GM12878 (cell line): ENCODE data around the gene LPAR3. TPM values are rescaled to one million over a fixed set of nuclear protein-coding genes. Genes with fewer than 3 reads are reported as not detected.

ENCODE experiments used
- ATF2 ChIP-seq: IDR thresholded peaks from 2 replicates; pipeline ENCODE4 v1.6.1; 2012; ENCODE audit warnings: low read length, inconsistent platforms
- GABPA ChIP-seq: IDR thresholded peaks from 2 replicates; pipeline ENCODE4 v1.6.1; 2014; ENCODE audit warnings: antibody characterized with exemption, low read depth, mild to moderate bottlenecking, inconsistent platforms
- JUND ChIP-seq: IDR thresholded peaks from 2 replicates; pipeline ENCODE4 v1.6.1; 2012; ENCODE audit warnings: low read depth, mild to moderate bottlenecking, low read length, improper control_type of control experiment, moderate library complexity
- KAT2A ChIP-seq: conservative IDR thresholded peaks from 2 replicates; pipeline ENCODE4 v1.6.1; 2011; ENCODE audit warnings: low read depth, low read length; ENCODE audit not compliant: control insufficient read depth
- MTA3 ChIP-seq: IDR thresholded peaks from 2 replicates; pipeline ENCODE4 v1.6.1; 2012; ENCODE audit warnings: low read length, inconsistent platforms, borderline replicate concordance
- POLR2AphosphoS5 ChIP-seq: IDR thresholded peaks from 2 replicates; pipeline ENCODE4 v1.6.1; 2011; ENCODE audit warnings: mild to moderate bottlenecking, low read length, inconsistent platforms
- PRDM15 ChIP-seq: fragments of 450-650 bp; formaldehyde crosslinking; IDR thresholded peaks from 2 replicates; pipeline ENCODE4 v1.4.0; 2020; ENCODE audit warnings: mild to moderate bottlenecking, moderate library complexity
- RBBP5 ChIP-seq: fragments of 200-600 bp; sonication (generic); conservative IDR thresholded peaks from 2 replicates; pipeline ENCODE4 v1.6.1; 2016
- REST ChIP-seq: IDR thresholded peaks from 2 replicates; pipeline ENCODE4 v1.6.1; 2012; ENCODE audit warnings: mild to moderate bottlenecking, low read depth, low read length
- RFX5 ChIP-seq: IDR thresholded peaks from 2 replicates; pipeline ENCODE4 v1.6.1; 2011; ENCODE audit warnings: low read depth, low read length, improper control_type of control experiment
- SMARCA5 ChIP-seq: fragments of 450-650 bp; IDR thresholded peaks from 2 replicates; pipeline ENCODE4 v1.6.1; 2017; ENCODE audit warnings: mild to moderate bottlenecking
- SRF ChIP-seq, 2 experiments: IDR thresholded peaks; 2 replicates each; pipeline ENCODE4 v1.6.1; 2011; ENCODE audit warnings: low read depth in 2 of 2, low read length in 2 of 2, mild to moderate bottlenecking in 1 of 2, moderate library complexity in 1 of 2
- TCF3 ChIP-seq: IDR thresholded peaks from 2 replicates; pipeline ENCODE4 v1.6.1; 2012; ENCODE audit warnings: low read depth, mild to moderate bottlenecking, low read length, borderline replicate concordance; ENCODE audit not compliant: insufficient read depth
- TCF7 ChIP-seq: IDR thresholded peaks from 2 replicates; pipeline ENCODE4 v1.6.1; 2014; ENCODE audit warnings: antibody characterized with exemption, borderline replicate concordance
- ZNF384 ChIP-seq: IDR thresholded peaks from 2 replicates; pipeline ENCODE4 v1.6.1; 2012; ENCODE audit warnings: low read depth, mild to moderate bottlenecking, low read length, improper control_type of control experiment, borderline replicate concordance
- ZNF592 ChIP-seq: fragments of 450-650 bp; IDR thresholded peaks from 2 replicates; pipeline ENCODE4 v1.6.1; 2017; ENCODE audit warnings: mild to moderate bottlenecking, moderate library complexity
- polyA plus RNA-seq, 11 experiments: library from polyadenylated mRNA; depleted of rRNA in 4 of 11; unstranded in 6 of 11; stranded (reverse) in 5 of 11; fragments of >200 nt; fragmentation: Nextera tagmentation in 4 of 11; fragmentation: Illumina TruSeq in 1 of 11; extraction: Ambion mirVana in 4 of 11; extraction: Trizol in 1 of 11; gene quantifications; 1 replicate in 1 of 11; 2 replicates in 10 of 11; pipeline versions ENCODE4 v1.2.1 to v1.2.3, GENCODE V29; 2011 to 2016; ENCODE audit warnings: inconsistent platforms in 2 of 11, missing spikeins in 2 of 11, low read depth in 1 of 11
- total RNA-seq, 4 experiments: library from RNA; depleted of rRNA in 3 of 4; stranded (reverse); fragments of >200 nt in 3 of 4; fragmentation: Illumina TruSeq in 1 of 4; extraction: Trizol in 1 of 4; gene quantifications; 2 replicates each; pipeline versions ENCODE4 v1.2.1 to v1.2.3, GENCODE V29; 2013 to 2021

Gene LPAR3
- total and polyA plus RNA-seq, 10 of the 15 experiments (the other 5 are each of a cell fraction or from before 2014, with no cell fraction given) = 0.03 to 0.31 (median 0.09) TPM; not detected in 3

GRCh38 chr1:84853741-84854721 lies 39.0 kb downstream of the LPAR3 start (continued):
- TF ChIP-seq REST (no peak), TCF3 (no peak), TCF7 (no peak), ZNF384 (no peak), POLR2AphosphoS5 (no peak), SMARCA5 (no peak), PRDM15 (CRISPR knock-in tag) (no peak), KAT2A (no peak), MTA3 (0 out of 2 replicates have a peak, but pooled peaks have one; percentile 70), RFX5 (no peak), JUND (peak; percentile 37; the same call in 1 of the 2 replicates), ATF2 (peak; percentile 72), ZNF592 (no peak), SRF (IDR thresholded peaks at IDR 0.05; ENCODE audit: low read depth in 2 of 2, low read length in 2 of 2) (no peak), RBBP5 (no peak), GABPA (no peak)
